GM12878 (cell line): Measurements from ENCODE around the gene UBE2I. TPM values are rescaled to one million over a fixed set of nuclear protein-coding genes. Genes with fewer than 3 reads are reported as not detected.

ENCODE experiments used
- CEBPB ChIP-seq, 2 experiments: fragments of 150-350 bp in 1 of 2; IDR thresholded peaks; 2 replicates each; pipeline ENCODE4 v1.6.1; 2012 to 2014; ENCODE audit warnings: low read depth in 2 of 2, low read length in 2 of 2, borderline replicate concordance in 1 of 2, inconsistent platforms in 1 of 2
- EP300 ChIP-seq, 2 experiments: fragments of 150-350 bp in 1 of 2; IDR thresholded peaks; 2 replicates each; pipeline ENCODE4 v1.6.1; 2011 to 2012; ENCODE audit warnings: low read depth in 2 of 2, low read length in 2 of 2, borderline replicate concordance in 1 of 2, improper control_type of control experiment in 1 of 2, inconsistent platforms in 1 of 2; ENCODE audit not compliant: control insufficient read depth in 1 of 2
- EZH2 ChIP-seq: IDR thresholded peaks from 2 replicates; pipeline ENCODE4 v1.6.1; 2012; ENCODE audit warnings: low read depth, mild to moderate bottlenecking, control low read depth, inconsistent platforms, low read length, borderline replicate concordance; ENCODE audit not compliant: control insufficient read depth
- FOS ChIP-seq: IDR thresholded peaks from 3 replicates; pipeline ENCODE4 v1.6.1; 2011; ENCODE audit warnings: borderline replicate concordance; ENCODE audit not compliant: insufficient read length; ENCODE audit errors: extremely low read depth
- HDAC6 ChIP-seq: fragments of 200-600 bp; sonication (generic); IDR thresholded peaks from one replicate; pipeline ENCODE4 v1.8.0; 2017; ENCODE audit warnings: antibody characterized with exemption; ENCODE audit not compliant: unreplicated experiment
- KLF5 ChIP-seq: fragments of 450-650 bp; IDR thresholded peaks from 2 replicates; pipeline ENCODE4 v1.6.1; 2014; ENCODE audit warnings: mild to moderate bottlenecking; ENCODE audit not compliant: partially characterized antibody
- MLLT1 ChIP-seq: fragments of 450-650 bp; IDR thresholded peaks from 2 replicates; pipeline ENCODE4 v1.6.1; 2016; ENCODE audit warnings: mild to moderate bottlenecking
- MTA2 ChIP-seq: fragments of 450-650 bp; IDR thresholded peaks from 2 replicates; pipeline ENCODE4 v1.6.1; 2016; ENCODE audit warnings: low read depth, mild to moderate bottlenecking, moderate library complexity
- NBN ChIP-seq: fragments of 450-650 bp; IDR thresholded peaks from 2 replicates; pipeline ENCODE4 v1.6.1; 2016
- NFYA ChIP-seq: IDR thresholded peaks from 2 replicates; pipeline ENCODE4 v1.6.1; 2011; ENCODE audit warnings: low read depth, mild to moderate bottlenecking, low read length, improper control_type of control experiment, borderline replicate concordance
- NR2F1 ChIP-seq: fragments of 450-650 bp; conservative IDR thresholded peaks from 2 replicates; pipeline ENCODE4 v1.6.1; 2017; ENCODE audit warnings: mild to moderate bottlenecking
- PAX5 ChIP-seq: IDR thresholded peaks from 2 replicates; pipeline ENCODE4 v1.6.1; 2011; ENCODE audit warnings: low read depth, low read length, borderline replicate concordance
- PML ChIP-seq: IDR thresholded peaks from 2 replicates; pipeline ENCODE4 v1.6.1; 2012; ENCODE audit warnings: low read length, inconsistent platforms
- POLR2AphosphoS5 ChIP-seq: IDR thresholded peaks from 2 replicates; pipeline ENCODE4 v1.6.1; 2011; ENCODE audit warnings: mild to moderate bottlenecking, low read length, inconsistent platforms
- POU2F2 ChIP-seq: IDR thresholded peaks from 3 replicates; pipeline ENCODE4 v1.6.1; 2011; ENCODE audit warnings: low read depth, mild to moderate bottlenecking, low read length, borderline replicate concordance
- SUPT20H ChIP-seq: IDR thresholded peaks from 2 replicates; pipeline ENCODE4 v1.6.1; 2011; ENCODE audit warnings: low read depth, mild to moderate bottlenecking, low read length, moderate library complexity, borderline replicate concordance; ENCODE audit not compliant: control insufficient read depth
- USF2 ChIP-seq: IDR thresholded peaks from 2 replicates; pipeline ENCODE4 v1.6.1; 2011; ENCODE audit warnings: low read depth, low read length, improper control_type of control experiment, borderline replicate concordance
- YBX1 ChIP-seq: fragments of 450-650 bp; IDR thresholded peaks from 2 replicates; pipeline ENCODE4 v1.6.1; 2016; ENCODE audit warnings: antibody characterized with exemption
- ZBTB33 ChIP-seq: fragments of 450-650 bp; IDR thresholded peaks from 2 replicates; pipeline ENCODE4 v1.6.1; 2017; ENCODE audit warnings: mild to moderate bottlenecking
- ZNF592 ChIP-seq: fragments of 450-650 bp; IDR thresholded peaks from 2 replicates; pipeline ENCODE4 v1.6.1; 2017; ENCODE audit warnings: mild to moderate bottlenecking, moderate library complexity
- polyA plus RNA-seq, 11 experiments: library from polyadenylated mRNA; depleted of rRNA in 4 of 11; unstranded in 6 of 11; stranded (reverse) in 5 of 11; fragments of >200 nt; fragmentation: Nextera tagmentation in 4 of 11; fragmentation: Illumina TruSeq in 1 of 11; extraction: Ambion mirVana in 4 of 11; extraction: Trizol in 1 of 11; gene quantifications; 1 replicate in 1 of 11; 2 replicates in 10 of 11; pipeline versions ENCODE4 v1.2.1 to v1.2.3, GENCODE V29; 2011 to 2016; ENCODE audit warnings: inconsistent platforms in 2 of 11, missing spikeins in 2 of 11, low read depth in 1 of 11
- total RNA-seq, 4 experiments: library from RNA; depleted of rRNA in 3 of 4; stranded (reverse); fragments of >200 nt in 3 of 4; fragmentation: Illumina TruSeq in 1 of 4; extraction: Trizol in 1 of 4; gene quantifications; 2 replicates each; pipeline versions ENCODE4 v1.2.1 to v1.2.3, GENCODE V29; 2013 to 2021

UBE2I gene
- total and polyA plus RNA-seq, 10 of the 15 experiments (the other 5 are each of a cell fraction or from before 2014, with no cell fraction given), result 47.5 to 243 (median 194) TPM

GRCh38 chr16:1308977-1309885, at the start of gene UBE2I (continued):
- TF ChIP-seq HDAC6 (no peak), NBN (peak; percentile 98), MTA2 (0 out of 2 replicates have a peak, but pooled peaks have one; percentile 29), FOS (no peak), ZBTB33 (no peak), CEBPB (IDR thresholded peaks at IDR 0.05; ENCODE audit: borderline replicate concordance in 1 of 2, low read depth in 2 of 2, low read length in 2 of 2) (no peak), MLLT1 (peak; percentile 88), KLF5 (peak; percentile 94), USF2 (no peak), NFYA (peak; percentile 67), SUPT20H (peak; percentile 57; the same call in 1 of the 2 replicates), EP300 (IDR thresholded peaks at IDR 0.05; ENCODE audit: borderline replicate concordance in 1 of 2, control insufficient read depth in 1 of 2, low read depth in 2 of 2, low read length in 2 of 2) (no peak), EZH2 (no peak), PML (no peak), POLR2AphosphoS5 (peak; percentile 18; the same call in 1 of the 2 replicates), ZNF592 (no peak), PAX5 (peak; percentile 44; the same call in 1 of the 2 replicates), POU2F2 (no peak), NR2F1 (peak; percentile 44), YBX1 (no peak)
